OCI-LY1 (cell line): ENCODE data around the gene C2orf72.

ENCODE experiments used
- H2AFZ ChIP-seq: fragments of 200-600 bp; sonication (generic), shearing (Covaris generic); 2 replicates; pipeline ENCODE4 v1.6.0; 2014; ENCODE audit warnings: antibody characterized with exemption, mild to moderate bottlenecking, low read length
- H3F3A ChIP-seq: fragments of 200-600 bp; sonication (generic), shearing (Covaris generic); 2 replicates; pipeline ENCODE4 v1.6.0; 2014; ENCODE audit warnings: mild to moderate bottlenecking, antibody characterized with exemption, low read length, moderate library complexity; ENCODE audit not compliant: insufficient read depth
- H3K27ac ChIP-seq: fragments of 200-600 bp; sonication (generic); 2 replicates; pipeline ENCODE4 v1.5.1; 2014; ENCODE audit warnings: low read length, mixed run types, mild to moderate bottlenecking, low read depth; ENCODE audit not compliant: poor library complexity, severe bottlenecking
- H3K27me3 ChIP-seq: fragments of 200-600 bp; sonication (generic); 2 replicates; pipeline ENCODE4 v1.6.0; 2014; ENCODE audit warnings: antibody characterized with exemption, mild to moderate bottlenecking, low read length, moderate library complexity; ENCODE audit not compliant: insufficient read depth
- H3K36me3 ChIP-seq: fragments of 200-600 bp; sonication (generic); 2 replicates; pipeline ENCODE4 v1.6.1; 2014; ENCODE audit warnings: mild to moderate bottlenecking, antibody characterized with exemption, low read length, moderate library complexity, mixed read lengths; ENCODE audit not compliant: insufficient read depth
- H3K4me1 ChIP-seq: fragments of 200-600 bp; sonication (generic); 2 replicates; pipeline ENCODE4 v1.5.1; 2014; ENCODE audit warnings: mild to moderate bottlenecking, low read length, moderate library complexity; ENCODE audit not compliant: insufficient read depth, severe bottlenecking
- H3K4me2 ChIP-seq: fragments of 200-600 bp; sonication (generic), shearing (Covaris generic); 2 replicates; pipeline ENCODE4 v1.6.1; 2014; ENCODE audit warnings: low read length
- H3K4me3 ChIP-seq: fragments of 200-600 bp; sonication (generic); 2 replicates; pipeline ENCODE4 v1.5.1; 2014; ENCODE audit warnings: low read length, low read depth, mild to moderate bottlenecking, mixed read lengths; ENCODE audit not compliant: poor library complexity, severe bottlenecking
- H3K79me2 ChIP-seq: fragments of 200-600 bp; shearing (Covaris generic); 2 replicates; pipeline ENCODE4 v1.6.1; 2016; ENCODE audit warnings: mixed run types, low read length, mixed read lengths; ENCODE audit not compliant: insufficient read depth
- H3K9ac ChIP-seq: fragments of 200-600 bp; sonication (generic), shearing (Covaris generic); 2 replicates; pipeline ENCODE4 v1.6.1; 2014; ENCODE audit warnings: mild to moderate bottlenecking, low read length, mixed read lengths
- H3K9me2 ChIP-seq: fragments of 200-600 bp; sonication (generic), shearing (Covaris generic); 2 replicates; pipeline ENCODE4 v1.6.1; 2014; ENCODE audit warnings: low read depth, mild to moderate bottlenecking, low read length, mixed read lengths
- H3K9me3 ChIP-seq: fragments of 200-600 bp; shearing (Covaris generic); 2 replicates; pipeline ENCODE4 v1.6.1; 2014; ENCODE audit warnings: low read length, mixed read lengths
- H4K20me1 ChIP-seq: fragments of 200-600 bp; sonication (generic), shearing (Covaris generic); 2 replicates; pipeline ENCODE4 v1.6.0; 2016; ENCODE audit warnings: mild to moderate bottlenecking, low read length; ENCODE audit not compliant: insufficient read depth
- CTCF ChIP-seq: fragments of 200-600 bp; sonication (generic), shearing (Covaris generic); IDR thresholded peaks from 2 replicates; pipeline ENCODE4 v1.5.1; 2017; ENCODE audit warnings: mild to moderate bottlenecking, antibody characterized with exemption, low read length, moderate library complexity, mixed read lengths
- EZH2 ChIP-seq: fragments of 200-600 bp; sonication (generic), shearing (Covaris generic); IDR thresholded peaks from 2 replicates; pipeline ENCODE4 v1.8.0; 2017; ENCODE audit warnings: borderline replicate concordance, mixed run types, mild to moderate bottlenecking, antibody characterized with exemption, low read length, moderate library complexity, mixed read lengths

The C2orf72 gene

GRCh38 chr2:231000211-231000904 lies 37.0 kb upstream of the C2orf72 start:
- no peaks in the 10 kb centered on the region; the same call in 1 of the 2 replicates for H3K36me3 ChIP-seq
- no peaks in the 10 kb centered on the region for H3K79me2 ChIP-seq
- H3K9me2 ChIP-seq: no peaks in the 10 kb centered on the region
- no peaks in the 10 kb centered on the region for H3F3A ChIP-seq
- no peak overlapping the region for H3K27ac ChIP-seq
- no peaks in the 10 kb centered on the region for H4K20me1 ChIP-seq
- H3K27me3 ChIP-seq: peaks cover 21% of the 10 kb centered on the region; the same call in 1 of the 2 replicates
- no peak overlapping the region for H3K9ac ChIP-seq
- H3K4me1 ChIP-seq: no peaks in the 10 kb centered on the region
- no peaks in the 10 kb centered on the region for H3K9me3 ChIP-seq
- no peak overlapping the region for H3K4me3 ChIP-seq
- no peak for TF ChIP-seq CTCF
- TF ChIP-seq EZH2: no peak
- no peak overlapping the region for H2AFZ ChIP-seq
- no peak overlapping the region for H3K4me2 ChIP-seq

GRCh38 chr2:231001036-231001435 lies 36.3 kb upstream of the C2orf72 start:
- Histone ChIP-seq H3K27ac (no peak overlapping the region), H3K27me3 (peaks cover 21% of the 10 kb centered on the region; the same call in 1 of the 2 replicates), H3K4me3 (no peak overlapping the region), H2AFZ (no peak overlapping the region), H3K9me3 (no peaks in the 10 kb centered on the region), H4K20me1 (no peaks in the 10 kb centered on the region), H3K4me1 (no peaks in the 10 kb centered on the region), H3K9ac (no peak overlapping the region), H3F3A (no peaks in the 10 kb centered on the region), H3K4me2 (no peak overlapping the region), H3K79me2 (no peaks in the 10 kb centered on the region), H3K9me2 (no peaks in the 10 kb centered on the region), H3K36me3 (no peaks in the 10 kb centered on the region; the same call in 1 of the 2 replicates)
- TF ChIP-seq CTCF (no peak), EZH2 (no peak)

GRCh38 chr2:231001921-231002320 lies 35.4 kb upstream of the C2orf72 start:
- no peaks in the 10 kb centered on the region for H3K36me3 ChIP-seq
- no peak overlapping the region for H3K27ac ChIP-seq
- H3K4me1 ChIP-seq: no peaks in the 10 kb centered on the region
- H3K27me3 ChIP-seq: peaks cover 15% of the 10 kb centered on the region; the same call in 1 of the 2 replicates
- H3K4me2 ChIP-seq: no peak overlapping the region
- H4K20me1 ChIP-seq: no peaks in the 10 kb centered on the region
- no peaks in the 10 kb centered on the region for H3K9me2 ChIP-seq
- no peaks in the 10 kb centered on the region for H3K9me3 ChIP-seq
- no peak overlapping the region for H3K4me3 ChIP-seq
- no peak overlapping the region for H3K9ac ChIP-seq
- H3F3A ChIP-seq: no peaks in the 10 kb centered on the region
- H3K79me2 ChIP-seq: no peaks in the 10 kb centered on the region
- TF ChIP-seq EZH2 (no peak), CTCF (no peak)
- no peak overlapping the region for H2AFZ ChIP-seq
